Ovary (tissue), 9 donors: ENCODE measurements around the gene PAK4. TPM values are rescaled to one million over a fixed set of nuclear protein-coding genes. Genes with fewer than 3 reads are reported as not detected.

ENCODE experiments used
- DNase-seq, 5 donors: peaks; one replicate each; pipeline ENCODE4 v3.0.0-alpha.2; 2019 to 2020
- H3K27ac ChIP-seq, 2 donors: fragments of 200-600 bp; one replicate each; pipeline versions ENCODE4 v1.5.1 to v1.8.0; 2019 to 2022
- H3K27me3 ChIP-seq: fragments of 200-600 bp; one replicate; pipeline ENCODE4 v1.8.0; 2022
- H3K36me3 ChIP-seq: fragments of 200-600 bp; sonication (generic); one replicate; pipeline ENCODE4 v1.5.1; 2019
- H3K4me1 ChIP-seq: one replicate; pipeline ENCODE4 v1.8.1; 2013; ENCODE audit warnings: mild to moderate bottlenecking, moderate library complexity; ENCODE audit not compliant: insufficient read depth
- H3K4me3 ChIP-seq: fragments of 200-600 bp; sonication (generic); one replicate; pipeline ENCODE4 v1.5.1; 2017
- H3K9me3 ChIP-seq, 2 donors: fragments of 200-600 bp in 1 of 2; sonication (generic) in 1 of 2; one replicate each; pipeline versions ENCODE4 v1.5.1 to v1.8.1; 2013 to 2019; ENCODE audit warnings: mild to moderate bottlenecking in 1 of 2, moderate library complexity in 1 of 2
- EP300 ChIP-seq: sonication (generic); formaldehyde crosslinking; IDR thresholded peaks from one replicate; pipeline ENCODE4 v1.6.1; 2017; ENCODE audit warnings: antibody characterized with exemption
- POLR2A ChIP-seq: fragments of 450-650 bp; IDR thresholded peaks from one replicate; pipeline ENCODE4 v1.6.1; 2017; ENCODE audit warnings: antibody characterized with exemption, mild to moderate bottlenecking, moderate library complexity
- WGBS, 3 donors: extraction: QIAGEN DNeasy Blood & Tissue Kit in 1 of 3; methylation state at CpG; one replicate each; pipeline versions ENCODE4 v1.1.5 to v1.1.7; 2013 to 2017; 5-methylcytosine and 5-hydroxymethylcytosine counted together
- intact Hi-C, 4 donors: fragments of 100-400 bp; cut with DNase I; formaldehyde crosslinking; loops; one replicate each; pipeline versions ENCODE4 v1.11.0 to v1.15.1; 2022 to 2023
- polyA plus RNA-seq, 2 donors: library from polyadenylated mRNA; stranded (reverse); fragments of 200-250 nt in 1 of 2; fragments of 350-450 nt in 1 of 2; fragmentation: Illumina TruSeq in 1 of 2; extraction: RNeasy Lipid Tissue Mini Kit (QIAGEN cat#74804) in 1 of 2; gene quantifications; one replicate each; pipeline ENCODE4 v1.2.3, GENCODE V29; 2013 to 2014
- total RNA-seq, 7 donors: library from RNA; depleted of rRNA in 2 of 7; stranded (reverse); fragments of >200 nt in 2 of 7; fragmentation: NEBNext Ultra II Directional in 3 of 7; extraction: Animal tissue kit (Norgen Biotek cat#: 25700) in 3 of 7; gene quantifications; one replicate each; pipeline versions ENCODE4 v1.1.0 to v1.2.4, GENCODE V29; 2016 to 2023
- TF ChIP-seq, protein P1 (sequence below), 3 donors: fragments of 450-650 bp in 2 of 3; fragments of 200-600 bp in 1 of 3; IDR thresholded peaks; one replicate each; pipeline versions ENCODE4 v1.5.1 to v1.8.0; 2016 to 2022; ENCODE audit warnings: antibody characterized with exemption in 3 of 3, mild to moderate bottlenecking in 1 of 3
- donor health status: DM: no; HTN: no; CAD: no; lungs with moderate emphysema.
- donor health status: DM: no; HTN: no; CAD: no.
- donor health status: Bipolar disorder and iron deficiency.
- donor health status: DM: yes; HTN: yes; CAD: no.
- donor health status: DM: no; HTN: no; CAD: no.
- donor health status: DM: yes; HTN: yes; CAD: no.

The PAK4 gene
- total and polyA plus RNA-seq, 9 donors = 10.4 to 62.2 (median 35.4) TPM

- peak; percentile 51 to 81 (median 72) for DNase-seq
- Histone ChIP-seq H3K9me3 (no peaks in the 10 kb centered on the region), H3K27ac (no peak overlapping the region), H3K27me3 (no peaks in the 10 kb centered on the region), H3K4me1 (peaks cover 4% of the 10 kb centered on the region), H3K36me3 (no peaks in the 10 kb centered on the region), H3K4me3 (no peak overlapping the region)
- intact Hi-C loops = no loop called here
- TF ChIP-seq POLR2A (no peak), EP300 (no peak)
- TF ChIP-seq, protein P1, sequence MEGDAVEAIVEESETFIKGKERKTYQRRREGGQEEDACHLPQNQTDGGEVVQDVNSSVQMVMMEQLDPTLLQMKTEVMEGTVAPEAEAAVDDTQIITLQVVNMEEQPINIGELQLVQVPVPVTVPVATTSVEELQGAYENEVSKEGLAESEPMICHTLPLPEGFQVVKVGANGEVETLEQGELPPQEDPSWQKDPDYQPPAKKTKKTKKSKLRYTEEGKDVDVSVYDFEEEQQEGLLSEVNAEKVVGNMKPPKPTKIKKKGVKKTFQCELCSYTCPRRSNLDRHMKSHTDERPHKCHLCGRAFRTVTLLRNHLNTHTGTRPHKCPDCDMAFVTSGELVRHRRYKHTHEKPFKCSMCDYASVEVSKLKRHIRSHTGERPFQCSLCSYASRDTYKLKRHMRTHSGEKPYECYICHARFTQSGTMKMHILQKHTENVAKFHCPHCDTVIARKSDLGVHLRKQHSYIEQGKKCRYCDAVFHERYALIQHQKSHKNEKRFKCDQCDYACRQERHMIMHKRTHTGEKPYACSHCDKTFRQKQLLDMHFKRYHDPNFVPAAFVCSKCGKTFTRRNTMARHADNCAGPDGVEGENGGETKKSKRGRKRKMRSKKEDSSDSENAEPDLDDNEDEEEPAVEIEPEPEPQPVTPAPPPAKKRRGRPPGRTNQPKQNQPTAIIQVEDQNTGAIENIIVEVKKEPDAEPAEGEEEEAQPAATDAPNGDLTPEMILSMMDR (IDR thresholded peaks at IDR 0.05) = no peak
- 0 to 10% (median 4%) methylated on average over 10 to 11 of the region's 11 CpGs for WGBS, 3 donors
These were observed 73.4 kb downstream of the PAK4 start for GRCh38 chr19:39199025-39199424.

- DNase-seq = no peak
- Histone ChIP-seq H3K27ac (no peak overlapping the region), H3K4me3 (no peak overlapping the region), H3K27me3 (no peaks in the 10 kb centered on the region), H3K36me3 (no peaks in the 10 kb centered on the region), H3K9me3 (no peaks in the 10 kb centered on the region), H3K4me1 (peaks cover 4% of the 10 kb centered on the region)
- 72 to 76% (median 76%) methylated on average over 32 of the region's 32 CpGs for WGBS, 3 donors
- TF ChIP-seq, protein P1 (IDR thresholded peaks at IDR 0.05) = no peak
- TF ChIP-seq POLR2A = no peak
- TF ChIP-seq EP300 = no peak
- intact Hi-C loops = no loop called here
These were observed 74.6 kb downstream of the PAK4 start for GRCh38 chr19:39200066-39200802.

GRCh38 chr19:39200803-39201115, 75.2 kb downstream of the PAK4 start:
- DNase-seq = no peak
- H3K4me1 ChIP-seq = peaks cover 6% of the 10 kb centered on the region
- 78 to 88% (median 83%) methylated on average over 3 of the region's 3 CpGs for WGBS, 3 donors
- H3K27ac ChIP-seq = no peak overlapping the region
- no peaks in the 10 kb centered on the region for H3K36me3 ChIP-seq
- intact Hi-C loops = no loop called here
- no peaks in the 10 kb centered on the region for H3K27me3 ChIP-seq
- no peak overlapping the region for H3K4me3 ChIP-seq
- H3K9me3 ChIP-seq = no peaks in the 10 kb centered on the region
- no peak for TF ChIP-seq EP300
- TF ChIP-seq, protein P1 (IDR thresholded peaks at IDR 0.05) = no peak

DNA sequence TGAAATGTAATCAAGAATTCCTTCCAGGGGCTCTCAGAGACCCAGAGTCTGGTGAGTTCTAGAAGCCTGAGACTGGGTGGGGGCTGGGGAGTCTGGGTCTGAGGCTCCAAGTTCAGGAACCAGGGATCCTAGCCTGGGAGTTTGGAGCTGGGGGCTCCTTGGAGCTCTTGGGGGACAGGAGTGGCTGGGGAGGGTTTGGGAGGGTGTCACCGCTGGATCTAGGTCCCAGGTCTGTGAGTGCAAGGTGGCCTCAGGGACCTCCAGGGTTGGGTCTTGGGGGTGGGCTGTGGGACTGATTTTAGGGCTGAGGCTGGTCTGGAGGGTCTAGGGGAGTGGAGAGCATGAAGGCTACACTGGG, 77.4 kb downstream of the PAK4 start:
- Histone ChIP-seq H3K9me3 (no peaks in the 10 kb centered on the region), H3K4me3 (no peak overlapping the region), H3K36me3 (no peaks in the 10 kb centered on the region), H3K27ac (no peak overlapping the region), H3K4me1 (peaks cover 3% of the 10 kb centered on the region), H3K27me3 (no peaks in the 10 kb centered on the region)
- intact Hi-C loops = no loop called here
- DNase-seq = no peak
- TF ChIP-seq, protein P1 (IDR thresholded peaks at IDR 0.05) = no peak
- TF ChIP-seq EP300 = no peak
- no peak for TF ChIP-seq POLR2A
- 39 to 93% (median 93%) methylated on average over 1 of the region's 1 CpG for WGBS, 3 donors
